ENCODE results near the gene CKS2. TPM values are rescaled to one million over a fixed set of nuclear protein-coding genes. Genes with fewer than 3 reads are reported as not detected.

The CKS2 gene
- total RNA-seq, 4 donors from 2014 or later = 6.5 to 13.2 (median 6.9) TPM

DNA sequence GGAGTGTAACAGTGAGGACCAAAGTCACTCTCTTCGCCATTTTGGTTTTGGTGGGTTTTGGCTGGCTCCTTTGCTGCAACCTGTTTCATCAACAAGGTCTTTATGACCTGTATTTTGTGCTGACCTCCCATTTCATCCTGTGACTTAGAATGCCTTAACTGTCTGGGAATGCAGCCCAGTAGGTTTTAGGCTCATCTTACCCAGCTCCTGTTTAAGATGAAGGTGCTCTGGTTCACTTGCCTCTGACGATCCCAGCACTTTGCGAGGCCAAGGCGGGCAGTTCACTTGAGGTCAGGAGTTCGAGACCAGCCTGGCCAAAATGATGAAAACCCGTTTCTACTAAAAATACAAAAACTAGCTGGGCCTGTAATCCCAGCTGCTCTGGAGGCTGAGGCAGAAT lies 1.8 kb upstream of the CKS2 start:
- TF ChIP-seq, protein P1, sequence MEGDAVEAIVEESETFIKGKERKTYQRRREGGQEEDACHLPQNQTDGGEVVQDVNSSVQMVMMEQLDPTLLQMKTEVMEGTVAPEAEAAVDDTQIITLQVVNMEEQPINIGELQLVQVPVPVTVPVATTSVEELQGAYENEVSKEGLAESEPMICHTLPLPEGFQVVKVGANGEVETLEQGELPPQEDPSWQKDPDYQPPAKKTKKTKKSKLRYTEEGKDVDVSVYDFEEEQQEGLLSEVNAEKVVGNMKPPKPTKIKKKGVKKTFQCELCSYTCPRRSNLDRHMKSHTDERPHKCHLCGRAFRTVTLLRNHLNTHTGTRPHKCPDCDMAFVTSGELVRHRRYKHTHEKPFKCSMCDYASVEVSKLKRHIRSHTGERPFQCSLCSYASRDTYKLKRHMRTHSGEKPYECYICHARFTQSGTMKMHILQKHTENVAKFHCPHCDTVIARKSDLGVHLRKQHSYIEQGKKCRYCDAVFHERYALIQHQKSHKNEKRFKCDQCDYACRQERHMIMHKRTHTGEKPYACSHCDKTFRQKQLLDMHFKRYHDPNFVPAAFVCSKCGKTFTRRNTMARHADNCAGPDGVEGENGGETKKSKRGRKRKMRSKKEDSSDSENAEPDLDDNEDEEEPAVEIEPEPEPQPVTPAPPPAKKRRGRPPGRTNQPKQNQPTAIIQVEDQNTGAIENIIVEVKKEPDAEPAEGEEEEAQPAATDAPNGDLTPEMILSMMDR (IDR thresholded peaks at IDR 0.05 in 4 of 5, conservative IDR thresholded peaks at IDR 0.05 in 1 of 5) = no peak
- TF ChIP-seq POLR2A (IDR thresholded peaks at IDR 0.05) = no peak
- Histone ChIP-seq H3K27ac (peak overlapping the region; percentile 95 to 100 (median 99)), H3K27me3 (no peaks in the 10 kb centered on the region), H3K4me3 (no peak overlapping the region), H3K9me3 (no peaks in the 10 kb centered on the region), H3K36me3 (no peaks in the 10 kb centered on the region), H3K4me1 (peaks cover 24 to 39% of the 10 kb centered on the region in 2 donors)
- intact Hi-C loops (cut with DNase I; ENCODE audit: low total_unique reads) = no loop called here
- in situ Hi-C loops (cut with MboI; ENCODE audit: low sequenced_read_pairs in 4 of 4) = loop anchor here in 1 of 4 donors (25.0 kb wide), 1 partner anchor 803 kb away; no protein-coding TSS in a partner anchor
- DNase-seq (no peak), ATAC-seq (no peak)

DNA sequence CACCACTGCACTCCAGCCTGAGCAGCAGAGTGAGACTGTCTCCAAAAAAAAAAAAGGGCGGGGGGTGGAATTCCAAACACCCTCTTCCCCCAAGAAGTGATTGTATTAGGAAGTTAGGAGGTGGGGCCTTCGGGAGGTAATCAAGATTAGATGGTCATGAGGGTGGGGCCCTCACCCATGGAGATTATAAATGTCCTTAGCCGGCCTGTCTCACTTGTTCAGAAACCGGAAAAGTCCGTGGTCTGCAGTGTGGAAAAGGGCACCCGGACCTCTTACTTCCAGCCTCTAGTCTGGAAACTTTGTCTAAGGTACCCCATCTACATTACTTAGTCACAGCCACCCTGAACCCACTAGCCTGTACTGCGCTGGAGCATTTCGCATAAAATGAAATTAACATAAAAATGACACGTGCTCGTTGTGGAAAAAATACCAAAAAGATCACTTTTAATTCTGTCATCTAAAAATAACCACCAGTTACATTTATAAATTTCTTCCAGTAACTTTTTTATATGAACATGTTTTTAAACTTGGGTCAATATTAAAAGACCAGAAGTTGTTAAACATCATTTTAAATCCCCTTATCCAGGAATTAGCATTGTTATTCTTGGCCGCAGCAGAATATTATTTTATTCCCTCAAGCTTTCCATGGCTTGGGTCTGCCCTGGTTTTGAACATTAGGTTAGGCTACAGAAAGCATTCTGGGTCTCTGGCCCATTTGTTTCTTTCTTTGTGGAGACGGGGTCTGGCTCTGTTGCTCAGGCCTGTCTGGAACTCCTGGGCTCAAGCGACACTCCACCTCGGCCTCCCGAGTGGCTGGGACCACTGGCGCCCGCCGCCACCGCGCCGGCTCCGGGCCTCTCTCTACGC lies 1.2 kb upstream of the CKS2 start:
- DNase-seq = no peak
- ATAC-seq = peak; percentile 25 to 38
- no peaks in the 10 kb centered on the region for H3K27me3 ChIP-seq
- peaks cover 24 to 39% of the 10 kb centered on the region in 2 donors for H3K4me1 ChIP-seq
- no peak for TF ChIP-seq POLR2A (IDR thresholded peaks at IDR 0.05)
- TF ChIP-seq, protein P1 (IDR thresholded peaks at IDR 0.05 in 4 of 5, conservative IDR thresholded peaks at IDR 0.05 in 1 of 5) = peak in 1 of 5 experiments; percentile 11
- H3K9me3 ChIP-seq = no peaks in the 10 kb centered on the region
- peak overlapping the region; percentile 76 to 98 (median 92) for H3K4me3 ChIP-seq
- peak overlapping the region; percentile 95 to 100 (median 99) for H3K27ac ChIP-seq
- H3K36me3 ChIP-seq = no peaks in the 10 kb centered on the region
- intact Hi-C loops (cut with DNase I; ENCODE audit: low total_unique reads) (loop anchor here (1.0 to 10.0 kb wide), 5 partner anchors 8 to 1885 kb away; partner anchors contain the start of genes SECISBP2 and SEMA4D), in situ Hi-C loops (cut with MboI; ENCODE audit: low sequenced_read_pairs in 4 of 4) (loop anchor here in 1 of 4 donors (25.0 kb wide), 1 partner anchor 802 kb away; no protein-coding TSS in a partner anchor)

DNA sequence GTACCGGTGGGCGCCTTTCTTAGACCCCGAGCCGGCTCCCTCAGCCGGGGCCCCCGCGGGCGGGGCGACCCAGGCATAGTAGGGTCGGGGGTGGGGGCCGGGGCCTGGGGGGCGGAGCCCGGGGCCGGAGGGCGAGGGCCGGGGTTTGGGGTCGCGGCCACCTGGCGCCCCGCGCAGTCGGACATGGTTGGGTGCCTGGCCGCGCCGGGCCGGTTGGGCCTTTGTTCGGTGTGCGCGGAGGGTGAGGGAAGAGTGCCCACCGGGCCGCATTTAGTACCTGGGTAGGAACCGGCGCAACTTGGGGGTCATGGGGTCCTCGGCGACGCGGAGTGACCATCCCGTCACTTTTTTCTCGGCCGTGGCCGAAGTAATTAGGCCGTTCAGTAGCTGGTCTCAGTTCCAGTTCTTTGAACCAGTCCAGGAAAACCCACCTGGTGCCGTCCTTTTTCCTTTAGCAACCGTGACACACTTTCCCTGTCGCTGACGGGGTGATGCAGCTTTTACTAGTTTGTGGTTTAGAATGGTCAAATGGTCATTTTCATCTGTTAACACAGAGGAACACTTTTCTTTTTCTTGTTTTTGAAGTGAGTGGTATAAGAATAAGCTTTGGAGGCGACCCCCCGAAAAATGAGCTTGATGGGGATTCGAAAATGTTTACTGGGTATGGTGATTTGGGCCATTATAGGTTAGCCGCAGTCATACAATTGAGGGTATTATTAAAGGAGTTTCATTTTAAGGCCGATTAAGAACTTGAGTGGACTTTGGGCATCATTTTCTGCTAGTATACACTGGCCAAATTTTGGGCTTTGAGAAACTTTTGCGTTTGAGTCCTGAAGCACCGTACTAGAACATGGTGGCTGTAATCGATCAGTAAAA lies 589 bp downstream of the CKS2 start:
- H3K36me3 ChIP-seq = no peaks in the 10 kb centered on the region
- H3K27me3 ChIP-seq = no peaks in the 10 kb centered on the region
- in situ Hi-C loops (cut with MboI; ENCODE audit: low sequenced_read_pairs in 4 of 4) = loop anchor here in 1 of 4 donors (25.0 kb wide), 1 partner anchor 801 kb away; no protein-coding TSS in a partner anchor
- peak overlapping the region; percentile 73 to 95 (median 78) for H3K27ac ChIP-seq
- H3K4me1 ChIP-seq = peaks cover 24 to 26% of the 10 kb centered on the region in 2 donors
- peak overlapping the region; percentile 66 to 82 (median 74) for H3K4me3 ChIP-seq
- ATAC-seq = no peak
- DNase-seq = no peak
- intact Hi-C loops (cut with DNase I; ENCODE audit: low total_unique reads) = loop anchor here (2.0 to 10.0 kb wide), 4 partner anchors 187 to 1883 kb away; partner anchors contain the start of gene SEMA4D
- no peaks in the 10 kb centered on the region for H3K9me3 ChIP-seq
- no peak for TF ChIP-seq POLR2A (IDR thresholded peaks at IDR 0.05)
- TF ChIP-seq, protein P1 (IDR thresholded peaks at IDR 0.05 in 4 of 5, conservative IDR thresholded peaks at IDR 0.05 in 1 of 5) = no peak

DNA sequence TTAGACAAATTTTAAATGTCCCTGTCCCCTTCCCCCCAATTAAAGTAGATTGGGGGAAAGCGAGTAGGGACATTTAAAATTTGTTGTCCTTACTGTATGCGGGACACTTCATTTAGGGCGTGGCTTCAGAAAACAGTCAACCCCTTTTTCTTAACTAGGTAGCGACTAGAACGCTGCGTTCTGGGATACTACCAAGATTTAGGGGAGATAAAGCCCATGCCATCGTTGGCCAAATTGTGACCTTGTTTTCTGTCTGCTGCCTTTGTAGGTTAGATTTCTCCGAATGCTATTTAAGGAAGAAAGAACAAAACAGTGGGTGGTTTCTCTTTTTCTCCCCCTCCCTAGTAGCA lies 1.2 kb downstream of the CKS2 start:
- intact Hi-C loops (cut with DNase I; ENCODE audit: low total_unique reads) (loop anchor here (10.0 kb wide), 3 partner anchors 563 to 1883 kb away; no protein-coding TSS in a partner anchor), in situ Hi-C loops (cut with MboI; ENCODE audit: low sequenced_read_pairs in 4 of 4) (loop anchor here in 1 of 4 donors (25.0 kb wide), 1 partner anchor 800 kb away; no protein-coding TSS in a partner anchor)
- peaks cover 24 to 26% of the 10 kb centered on the region in 2 donors for H3K4me1 ChIP-seq
- TF ChIP-seq, protein P1 (IDR thresholded peaks at IDR 0.05 in 4 of 5, conservative IDR thresholded peaks at IDR 0.05 in 1 of 5) = no peak
- no peak for TF ChIP-seq POLR2A (IDR thresholded peaks at IDR 0.05)
- H3K27ac ChIP-seq = no peak overlapping the region
- ATAC-seq = no peak
- no peaks in the 10 kb centered on the region for H3K27me3 ChIP-seq
- H3K36me3 ChIP-seq = no peaks in the 10 kb centered on the region
- H3K9me3 ChIP-seq = no peaks in the 10 kb centered on the region
- H3K4me3 ChIP-seq = peak overlapping the region in 1 of 4 donors; percentile 76
- no peak for DNase-seq
